ENCODE data around the gene ZNF793. TPM values are rescaled to one million over a fixed set of nuclear protein-coding genes. Genes with fewer than 3 reads are reported as not detected.

ZNF793 gene
- total and polyA plus RNA-seq, 2 of the 8 experiments (the other 6 are each of a cell fraction or from before 2014, with no cell fraction given): 5.0 to 13.3 TPM

GRCh38 chr19:37506387-37507166 lies at the start of gene ZNF793 (continued):
- TF ChIP-seq ATF2 (IDR thresholded peaks at IDR 0.05; ENCODE audit: low read length): 0 out of 2 replicates have a peak, but pooled peaks have one; percentile 62
- peak; percentile 36; the same call in 1 of the 2 replicates for TF ChIP-seq MAX (IDR thresholded peaks at IDR 0.05)
- TF ChIP-seq JUND (IDR thresholded peaks at IDR 0.05; ENCODE audit: low read length): no peak
- no peak for TF ChIP-seq JUN (IDR thresholded peaks at IDR 0.05; ENCODE audit: low read depth, low read length)
- no peak for TF ChIP-seq SP1 (IDR thresholded peaks at IDR 0.05; ENCODE audit: low read depth, low read length)
- TF ChIP-seq RAD21 (IDR thresholded peaks at IDR 0.05 in 1 of 2, conservative IDR thresholded peaks at IDR 0.05 in 1 of 2; ENCODE audit: low read depth in 2 of 2, low read length in 2 of 2): no peak
- TF ChIP-seq KDM1A (IDR thresholded peaks at IDR 0.05; ENCODE audit: borderline replicate concordance, low read length): no peak
- TF ChIP-seq HDAC6 (IDR thresholded peaks at IDR 0.05; ENCODE audit: low read depth, low read length): no peak
- TF ChIP-seq FOSL1 (IDR thresholded peaks at IDR 0.05; ENCODE audit: insufficient read depth, low read depth, low read length): no peak
- TF ChIP-seq BRCA1 (IDR thresholded peaks at IDR 0.05; ENCODE audit: low read depth, low read length): no peak
- TF ChIP-seq PHF8 (conservative IDR thresholded peaks at IDR 0.05; ENCODE audit: low read depth, low read length): peak; percentile 90
- peak; percentile 79 for TF ChIP-seq TBP (IDR thresholded peaks at IDR 0.05; ENCODE audit: low read depth, low read length)
- no peak for TF ChIP-seq EGR1 (IDR thresholded peaks at IDR 0.05; ENCODE audit: borderline replicate concordance, low read depth, low read length)
- TF ChIP-seq RXRA (IDR thresholded peaks at IDR 0.05; ENCODE audit: insufficient read depth, low read depth, low read length): no peak
- no peak for TF ChIP-seq SP2 (IDR thresholded peaks at IDR 0.05; ENCODE audit: low read length)
- no peak for TF ChIP-seq CTCF (IDR thresholded peaks at IDR 0.05; ENCODE audit: control extremely low read depth in 1 of 3, insufficient read depth in 1 of 3, low read depth in 1 of 3, low read length in 3 of 3)
- TF ChIP-seq SP4 (IDR thresholded peaks at IDR 0.05; ENCODE audit: low read length): peak; percentile 62; the same call in 1 of the 2 replicates
- no peak for TF ChIP-seq BACH1 (IDR thresholded peaks at IDR 0.05; ENCODE audit: low read length)
- 0 out of 2 replicates have a peak, but pooled peaks have one; percentile 25 for TF ChIP-seq CREB1 (IDR thresholded peaks at IDR 0.05)
- peak; percentile 78 for TF ChIP-seq TAF1 (IDR thresholded peaks at IDR 0.05; ENCODE audit: low read depth, low read length)
- peak; percentile 74 for TF ChIP-seq ASH2L (IDR thresholded peaks at IDR 0.05; ENCODE audit: low read length)
